GM21737 (cell line): ENCODE data around the gene PITRM1.
"Not testable (repeated sequence)": the region's sequence is repeated elsewhere in the genome, so short reads cannot be mapped to it uniquely, and the experiment has no call there.

ENCODE experiments used
- ATAC-seq: cut with Tn5 transposase; IDR thresholded peaks from one replicate; pipeline ENCODE4 v1.9.1; 2021; ENCODE audit warnings: mild to moderate bottlenecking, moderate library complexity; ENCODE audit not compliant: unreplicated experiment

The PITRM1 gene

DNA sequence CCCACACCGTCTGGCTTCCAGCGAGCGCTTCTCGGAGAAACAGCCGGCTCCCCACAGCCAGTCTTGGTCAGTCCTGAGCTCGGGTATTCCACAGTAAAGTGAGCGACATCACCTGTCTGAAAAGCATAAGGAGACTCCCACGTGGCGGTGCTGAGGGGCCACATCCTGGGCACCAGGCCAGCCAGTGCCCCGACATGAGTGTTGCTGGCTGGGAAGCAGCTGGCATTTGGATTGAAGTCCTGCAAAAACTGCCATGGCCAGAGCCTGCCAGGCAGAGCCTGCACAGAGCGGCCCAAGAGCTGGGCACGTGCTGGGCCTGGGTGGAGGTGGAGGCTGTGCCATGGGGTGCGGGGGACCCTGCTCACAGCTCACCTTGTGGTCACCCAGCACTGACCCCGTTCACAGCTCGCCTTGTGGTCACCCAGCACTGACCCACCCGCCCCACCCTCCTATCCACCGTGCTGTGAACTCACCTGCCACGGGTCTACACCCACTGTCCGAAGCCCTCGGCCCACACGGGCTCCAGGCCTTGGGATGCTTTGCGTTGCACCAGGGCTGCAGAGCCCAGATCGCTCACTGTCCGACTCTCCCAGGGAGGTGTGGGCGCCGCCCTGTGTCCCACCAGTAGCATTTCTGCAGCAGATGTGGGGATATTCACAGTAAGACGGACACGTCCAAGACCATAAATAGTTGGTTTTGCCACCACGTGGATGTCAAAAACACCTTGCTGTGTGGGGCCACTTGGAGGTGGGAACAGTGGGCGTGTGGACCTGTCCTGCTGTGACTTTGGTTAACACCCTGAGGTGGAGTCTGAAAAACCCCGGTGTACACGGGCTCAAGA is 48.8 kb downstream of the PITRM1 start:
- no peak for ATAC-seq

DNA sequence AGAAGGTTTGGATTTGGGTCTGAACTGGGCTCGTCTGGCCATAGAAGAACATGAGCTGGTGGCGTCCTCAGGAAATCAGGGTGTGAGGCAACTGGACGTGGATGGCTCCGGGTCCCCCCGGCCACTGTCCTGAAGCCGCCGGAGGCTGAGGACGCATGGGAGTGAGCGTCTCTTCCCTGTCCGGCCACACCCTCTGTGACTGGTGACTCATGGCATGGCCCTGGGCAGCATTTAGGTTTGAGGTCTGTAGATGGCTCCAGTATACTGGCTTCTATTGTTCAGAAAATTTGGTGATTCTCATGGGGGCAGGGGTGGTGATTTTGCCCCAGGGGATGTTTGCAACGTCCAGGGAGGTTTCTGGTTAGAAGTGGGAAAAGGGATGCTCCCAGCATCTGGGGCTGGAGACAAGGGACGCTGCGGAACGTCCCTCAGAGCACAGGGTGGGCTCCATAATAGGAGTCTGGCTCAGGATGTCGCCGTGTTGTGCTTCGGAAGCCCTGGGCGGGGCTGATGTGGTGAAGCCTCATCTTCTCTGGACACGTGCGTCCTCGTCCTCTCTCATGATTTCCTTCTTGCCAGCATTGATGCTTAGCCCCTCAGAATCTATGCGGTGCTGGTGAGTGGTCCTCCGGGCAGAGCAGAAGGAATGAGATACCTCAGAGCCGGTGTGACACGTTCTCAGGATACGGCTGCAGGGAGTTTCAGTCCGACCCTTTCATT is 49.9 kb downstream of the PITRM1 start:
- ATAC-seq, result no peak

DNA sequence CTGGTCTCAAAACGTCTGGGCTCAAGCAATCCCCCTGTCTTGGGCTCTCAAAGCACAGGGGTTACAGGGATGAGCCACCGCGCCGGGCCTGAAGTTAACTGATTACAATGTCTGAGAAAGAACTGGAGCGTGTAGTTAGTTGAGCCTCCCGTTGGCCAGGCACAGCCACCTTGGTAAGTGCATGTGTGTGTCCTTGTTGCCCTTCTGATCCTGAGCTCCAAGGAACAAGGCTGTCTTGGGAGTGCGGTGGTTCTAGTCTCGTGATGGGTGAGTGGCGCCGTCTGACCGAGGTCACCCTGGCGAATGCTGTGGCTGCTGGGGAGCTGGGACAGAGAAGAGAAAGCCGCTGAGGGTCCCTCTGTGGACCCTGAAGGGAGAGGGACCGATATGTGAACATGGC is 50.5 kb downstream of the PITRM1 start:
- no peak for ATAC-seq

DNA sequence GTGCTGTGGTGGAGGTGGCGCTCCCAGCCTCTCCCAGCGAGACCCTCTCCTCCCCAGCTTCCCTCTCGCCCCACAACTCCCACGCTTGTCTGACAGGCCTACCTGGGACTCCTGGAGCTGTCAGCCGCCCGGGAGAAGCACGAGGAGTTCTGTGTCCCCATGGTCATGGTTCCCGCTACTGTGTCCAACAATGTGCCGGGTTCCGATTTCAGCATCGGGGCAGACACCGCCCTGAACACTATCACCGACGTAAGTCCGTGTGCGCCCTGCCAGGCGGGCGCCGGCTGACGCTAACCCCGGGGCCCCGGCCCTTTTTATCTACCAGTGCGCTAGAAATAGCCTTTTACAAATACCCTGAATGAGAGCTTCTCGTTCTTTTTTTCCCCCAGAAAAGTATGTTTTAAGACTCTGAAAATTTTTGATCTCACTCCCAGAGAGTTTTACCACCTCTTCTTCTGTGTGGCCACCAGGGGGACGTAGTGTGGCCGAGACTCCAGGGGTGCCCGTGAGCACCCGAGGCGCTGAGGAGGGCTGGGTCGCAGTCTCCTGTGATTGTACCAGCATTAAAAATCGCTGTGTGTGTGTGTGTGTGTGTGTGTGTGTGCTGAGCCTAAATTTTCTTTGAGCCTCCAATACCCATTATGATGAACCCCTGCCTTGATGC is 52.7 kb downstream of the PITRM1 start:
- no peak for ATAC-seq

DNA sequence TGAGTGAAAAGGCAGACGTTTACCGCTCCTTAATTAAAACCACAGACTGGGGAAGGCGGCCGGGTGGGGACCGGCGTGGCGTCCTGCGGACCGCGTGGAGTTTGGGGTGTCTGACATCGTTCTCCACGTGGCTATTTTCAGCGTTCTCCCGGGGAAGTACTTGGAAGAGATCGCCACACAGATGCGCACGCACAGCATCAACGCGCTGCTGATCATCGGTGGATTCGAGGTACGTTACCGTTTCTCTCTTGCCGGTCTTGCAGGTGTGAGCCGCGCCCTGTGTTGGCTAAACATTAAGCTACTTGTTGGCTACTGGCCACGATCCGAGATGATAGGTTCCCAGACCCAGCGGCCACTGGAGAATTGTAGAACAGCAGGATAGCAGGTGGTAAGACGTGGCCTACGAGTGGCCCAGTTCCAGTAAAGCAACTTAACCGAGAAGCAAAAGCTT is 53.9 kb downstream of the PITRM1 start:
- no peak for ATAC-seq

DNA sequence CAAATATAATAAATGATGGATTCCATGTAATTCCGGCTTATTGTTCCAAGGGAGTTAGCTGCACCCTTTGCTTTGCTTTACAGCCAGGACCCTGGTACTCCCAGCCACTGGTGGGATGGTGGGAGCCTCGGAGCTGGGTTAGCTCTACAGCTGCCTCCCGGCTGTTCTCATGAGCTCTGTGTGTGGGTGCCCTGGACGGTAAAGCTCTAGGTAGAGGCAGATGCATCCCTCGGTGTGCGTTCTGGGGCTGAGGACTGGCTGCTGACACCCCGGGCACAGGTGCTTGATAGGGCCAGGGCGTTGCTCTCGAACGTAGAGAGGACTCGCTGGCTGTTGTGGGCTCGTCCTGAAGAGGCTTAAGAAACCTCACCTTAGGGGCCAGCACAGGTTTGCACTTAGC is 55.1 kb downstream of the PITRM1 start:
- no peak for ATAC-seq

DNA sequence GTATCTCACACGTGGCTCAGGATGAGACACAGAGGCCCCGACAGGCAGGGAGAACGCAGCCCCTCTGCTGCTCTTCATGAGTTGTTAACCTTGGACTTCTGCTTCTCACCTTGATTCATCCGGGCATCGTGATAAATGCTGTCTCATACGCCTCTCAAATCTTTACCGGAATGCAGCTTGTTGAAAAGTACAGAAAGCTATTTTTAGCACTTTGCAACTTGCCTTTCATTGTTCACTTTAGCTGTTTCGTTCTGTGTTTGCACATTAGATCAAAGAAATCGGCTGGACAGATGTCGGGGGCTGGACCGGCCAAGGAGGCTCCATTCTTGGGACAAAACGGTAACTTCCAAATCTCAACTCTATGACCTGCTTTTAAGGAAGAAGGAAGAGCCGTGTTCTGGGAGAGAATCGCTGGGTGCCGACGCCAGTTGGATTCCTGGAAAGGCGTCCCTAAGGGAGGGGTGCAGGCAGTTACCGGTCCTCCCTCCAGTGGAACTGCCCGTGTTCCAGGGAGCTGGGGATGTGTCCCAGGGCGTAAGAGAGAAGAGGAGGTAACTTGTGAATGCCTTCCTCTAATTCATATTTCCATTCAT is 56.0 kb downstream of the PITRM1 start:
- ATAC-seq, result no peak

DNA sequence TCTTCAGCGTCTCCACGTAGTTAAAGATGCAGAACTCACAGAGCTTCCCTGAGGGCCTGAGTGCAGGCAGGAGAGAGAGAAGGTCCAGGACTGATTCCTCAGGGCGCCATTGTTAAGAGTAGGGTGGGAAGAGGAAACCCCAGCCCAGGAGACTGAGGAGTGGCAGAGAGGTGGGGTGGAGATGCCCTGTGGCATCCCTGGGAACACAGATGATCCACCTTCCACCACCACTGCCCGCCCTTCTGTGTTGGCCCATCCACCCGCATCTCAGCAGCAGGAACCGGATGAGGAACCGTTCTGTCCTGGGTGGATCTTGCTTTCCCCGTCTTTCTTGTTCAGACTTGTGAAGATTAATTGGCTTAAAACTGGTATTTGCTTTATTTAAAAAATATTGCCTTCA is 56.9 kb downstream of the PITRM1 start:
- ATAC-seq, result no peak

DNA sequence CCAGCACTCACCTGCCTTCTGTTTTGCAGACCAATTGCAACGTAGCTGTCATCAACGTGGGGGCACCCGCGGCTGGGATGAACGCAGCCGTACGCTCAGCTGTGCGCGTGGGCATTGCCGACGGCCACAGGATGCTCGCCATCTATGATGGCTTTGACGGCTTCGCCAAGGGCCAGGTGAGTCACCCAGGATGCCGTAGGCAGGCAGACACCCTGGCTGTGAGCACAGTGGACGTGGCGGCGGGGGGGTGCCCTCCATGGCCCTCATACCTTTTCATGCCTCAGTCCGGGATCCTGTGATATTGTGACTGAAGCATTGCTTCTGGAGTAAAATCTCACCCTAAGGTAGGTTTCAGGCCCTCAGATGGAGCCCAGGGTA is 59.2 kb downstream of the PITRM1 start:
- ATAC-seq, result no peak

DNA sequence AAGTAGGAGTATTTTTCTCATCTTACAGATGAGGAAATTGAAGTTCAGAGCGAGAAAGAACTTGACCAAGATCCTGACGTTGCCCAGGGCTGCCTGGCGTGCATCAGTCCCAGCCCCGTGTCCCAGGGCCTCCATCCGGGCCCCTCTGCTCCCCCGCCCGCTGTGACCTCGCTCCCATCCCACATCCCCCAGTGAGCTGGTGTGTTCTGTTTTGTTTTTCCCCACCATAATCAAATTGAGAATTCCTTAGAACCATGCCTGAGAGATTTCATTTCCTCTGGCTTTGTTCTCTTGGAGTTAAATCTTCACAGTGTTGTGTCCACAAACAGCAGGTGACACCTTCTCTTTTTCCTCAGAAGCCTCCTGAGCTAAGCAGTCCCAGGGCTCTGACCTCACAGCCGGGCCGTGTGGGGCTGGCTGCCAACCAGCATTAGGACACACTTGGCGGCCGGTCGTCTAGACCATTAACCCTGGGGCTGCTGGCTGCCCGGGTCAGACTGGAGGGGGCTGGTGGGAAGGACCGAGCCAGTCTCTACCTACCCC is 60.9 kb downstream of the PITRM1 start:
- no peak for ATAC-seq

DNA sequence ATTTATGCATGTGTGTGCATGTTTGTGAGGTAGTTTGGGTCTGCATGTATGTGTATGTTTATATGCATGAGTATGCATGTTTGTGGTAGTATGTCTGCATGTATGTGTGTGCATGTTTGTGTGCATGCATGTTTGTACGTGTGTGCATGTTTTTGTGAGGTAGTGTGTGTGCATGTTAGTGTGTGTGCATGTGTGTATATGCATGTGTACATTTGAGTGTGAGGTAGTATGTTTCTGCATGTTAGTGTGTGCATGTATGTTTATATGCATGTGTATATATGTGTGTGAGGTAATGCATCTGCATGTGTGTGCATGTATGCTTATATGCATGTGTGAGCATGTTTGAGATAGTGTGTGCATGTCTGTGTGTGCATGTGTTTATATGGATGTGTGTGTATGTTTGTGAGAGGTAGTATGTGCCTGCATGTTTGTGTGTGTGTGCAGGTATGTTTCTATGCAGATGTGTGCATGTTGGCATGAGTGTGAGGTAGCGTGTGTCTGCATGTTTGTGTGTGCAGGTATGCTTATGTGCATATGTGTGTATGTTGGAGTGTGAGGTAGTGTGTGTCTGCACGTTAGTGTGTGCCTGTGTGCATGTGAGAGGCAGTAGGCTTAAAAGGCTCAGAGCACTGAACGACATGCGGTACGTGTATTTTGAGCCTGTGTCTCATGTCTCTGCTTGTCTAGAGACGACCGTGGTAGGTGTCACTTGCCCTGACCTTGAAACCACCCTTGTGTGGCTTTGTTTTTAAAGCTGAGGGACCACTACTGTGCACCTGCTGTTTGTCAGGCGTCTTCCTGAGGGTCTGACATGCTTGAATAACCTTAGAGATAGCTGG is 61.6 kb downstream of the PITRM1 start:
- ATAC-seq, result no peak

DNA sequence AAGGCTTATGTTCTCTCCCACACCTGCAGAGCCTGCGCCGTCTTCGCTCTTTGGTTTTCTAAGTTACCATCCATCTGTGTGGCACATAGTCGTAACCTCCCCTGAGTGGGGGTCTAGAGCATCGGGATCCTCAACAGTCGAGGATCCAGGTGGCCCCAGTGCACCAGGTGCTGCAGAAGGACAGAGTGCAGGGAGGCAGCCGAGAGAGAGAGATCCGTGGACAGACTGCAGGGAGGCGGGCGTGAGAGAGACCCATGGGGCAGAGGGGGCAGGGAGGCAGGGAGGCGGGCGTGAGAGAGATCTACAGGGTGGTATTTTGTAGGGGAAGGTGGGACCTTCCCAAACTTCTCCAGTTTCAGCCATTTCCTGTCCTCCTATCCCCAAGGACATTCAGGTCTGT is 62.9 kb downstream of the PITRM1 start:
- ATAC-seq, result no peak

DNA sequence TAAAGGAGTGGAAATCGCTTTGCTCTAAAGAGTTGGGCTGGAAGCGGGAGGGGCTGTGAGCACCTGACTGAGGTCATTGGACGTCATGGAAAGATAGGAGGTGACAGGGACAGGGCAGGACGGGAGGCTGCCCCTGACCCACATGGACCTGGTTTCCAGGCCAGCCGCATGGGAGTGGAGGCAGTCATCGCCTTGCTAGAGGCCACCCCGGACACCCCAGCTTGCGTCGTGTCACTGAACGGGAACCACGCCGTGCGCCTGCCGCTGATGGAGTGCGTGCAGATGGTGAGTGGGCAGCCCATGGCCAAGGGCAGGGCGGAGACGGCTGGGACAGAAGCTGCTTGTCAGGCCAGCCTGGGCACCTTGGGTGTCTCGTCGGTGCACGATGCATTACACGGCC is 63.4 kb downstream of the PITRM1 start:
- no peak for ATAC-seq

DNA sequence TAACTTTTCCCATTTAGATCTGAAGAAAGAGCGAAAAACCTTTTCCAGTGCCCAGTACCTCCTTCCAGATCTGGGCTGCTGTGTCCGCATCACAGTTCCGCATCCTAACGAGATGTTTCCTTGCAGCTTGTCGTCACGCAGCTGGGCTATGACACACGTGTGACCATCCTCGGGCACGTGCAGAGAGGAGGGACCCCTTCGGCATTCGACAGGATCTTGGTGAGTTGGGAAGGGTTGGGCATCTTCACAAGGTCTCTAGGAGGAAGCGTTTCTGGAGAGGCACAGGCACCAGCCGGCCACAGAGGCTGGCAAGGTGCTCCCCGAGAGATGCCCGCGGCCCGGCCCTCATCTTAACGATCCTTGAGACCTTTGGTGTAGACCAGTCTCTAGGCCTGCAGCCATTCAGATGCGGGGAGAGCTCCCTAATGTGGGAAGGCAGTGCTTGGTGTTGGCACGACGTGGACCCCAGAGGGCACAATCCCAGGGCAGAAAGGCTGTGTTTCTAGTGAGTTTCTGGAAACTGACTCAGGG is 63.9 kb downstream of the PITRM1 start:
- ATAC-seq, result no peak

DNA sequence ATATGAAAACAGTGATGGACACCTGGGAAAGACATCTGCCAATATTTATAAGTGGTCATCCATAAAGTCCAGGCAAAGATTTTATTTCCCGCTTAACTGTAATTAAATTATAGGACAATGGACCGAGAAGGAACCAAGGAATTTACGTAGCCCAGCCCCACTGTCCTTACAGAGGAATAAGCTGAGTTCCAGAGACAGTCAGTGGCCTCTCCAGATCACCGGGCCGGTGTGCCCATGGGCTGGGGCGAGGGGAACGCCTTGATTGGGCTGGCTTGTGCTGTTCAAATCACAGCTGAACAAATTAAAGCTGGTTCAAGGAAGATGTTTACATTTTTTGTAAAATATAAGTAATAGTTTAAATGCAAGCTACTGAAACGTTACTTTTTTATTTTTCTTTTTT is 64.5 kb downstream of the PITRM1 start:
- no peak for ATAC-seq

DNA sequence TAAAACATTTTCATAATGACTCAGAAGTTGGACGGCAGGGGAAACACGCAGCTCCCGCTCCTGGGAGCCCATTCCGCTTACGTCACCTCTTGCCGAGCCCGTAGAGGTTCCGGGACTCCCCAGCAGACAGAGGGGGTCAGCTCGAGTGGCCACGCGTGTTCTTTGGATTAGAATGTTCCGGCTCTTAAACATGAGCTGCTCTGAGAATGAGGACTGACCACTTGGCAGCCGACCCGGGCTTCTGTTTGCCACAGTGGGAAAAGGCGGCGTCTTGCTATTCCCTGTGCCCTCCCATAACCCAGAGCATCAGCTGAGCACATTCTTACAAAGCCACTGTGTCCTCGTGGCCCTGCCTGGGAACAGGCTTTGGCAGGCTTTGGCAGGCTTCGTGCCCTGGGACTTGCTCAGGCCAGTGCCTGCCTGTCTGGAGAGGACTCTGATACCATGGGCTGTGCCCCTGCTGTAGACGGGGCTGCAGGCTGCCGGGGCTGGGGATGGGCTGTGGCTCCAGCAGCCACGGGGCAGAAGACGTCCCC is 65.1 kb downstream of the PITRM1 start:
- no peak for ATAC-seq

DNA sequence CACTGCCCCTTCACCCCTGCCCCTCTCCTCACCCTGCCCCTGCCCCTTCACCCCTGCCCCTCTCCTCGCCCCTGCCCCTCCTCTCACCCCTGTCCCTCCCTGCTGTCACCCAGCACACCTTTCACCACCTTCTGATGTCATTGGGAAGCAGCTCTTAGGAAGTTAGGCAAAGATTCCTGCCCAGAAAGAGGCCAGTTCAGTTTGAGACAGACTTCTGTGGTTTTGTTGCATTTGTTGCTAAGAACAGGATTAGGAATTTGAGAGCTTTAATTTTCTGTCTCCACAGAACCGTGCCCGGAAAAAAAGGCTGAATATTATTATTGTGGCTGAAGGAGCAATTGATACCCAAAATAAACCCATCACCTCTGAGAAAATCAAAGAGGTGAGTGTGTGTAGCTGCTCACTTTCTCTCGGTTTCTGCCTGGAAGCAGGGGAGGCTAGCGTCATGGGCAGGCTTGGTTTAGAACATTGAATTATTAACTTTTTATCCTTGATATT is 65.6 kb downstream of the PITRM1 start:
- no peak for ATAC-seq

DNA sequence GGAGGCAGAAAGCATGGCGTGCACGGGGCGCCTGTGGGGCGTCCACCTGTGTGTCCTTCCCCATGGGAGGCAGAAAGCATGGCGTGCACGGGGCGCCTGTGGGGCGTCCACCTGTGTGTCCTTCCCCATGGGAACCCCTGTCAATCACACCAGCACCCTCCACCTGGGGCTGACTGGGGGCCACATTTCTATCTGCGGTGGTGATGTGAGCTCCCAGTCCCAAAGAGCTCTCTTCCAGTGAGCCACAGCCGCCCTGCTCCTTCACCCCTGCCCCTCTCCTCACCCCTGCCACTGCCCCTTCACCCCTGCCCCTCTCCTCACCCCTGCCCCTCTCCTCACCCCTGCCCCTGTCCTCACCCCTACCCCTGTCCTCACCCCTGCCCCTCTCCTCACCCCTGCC is 66.3 kb downstream of the PITRM1 start:
- not testable (repeated sequence) for ATAC-seq

DNA sequence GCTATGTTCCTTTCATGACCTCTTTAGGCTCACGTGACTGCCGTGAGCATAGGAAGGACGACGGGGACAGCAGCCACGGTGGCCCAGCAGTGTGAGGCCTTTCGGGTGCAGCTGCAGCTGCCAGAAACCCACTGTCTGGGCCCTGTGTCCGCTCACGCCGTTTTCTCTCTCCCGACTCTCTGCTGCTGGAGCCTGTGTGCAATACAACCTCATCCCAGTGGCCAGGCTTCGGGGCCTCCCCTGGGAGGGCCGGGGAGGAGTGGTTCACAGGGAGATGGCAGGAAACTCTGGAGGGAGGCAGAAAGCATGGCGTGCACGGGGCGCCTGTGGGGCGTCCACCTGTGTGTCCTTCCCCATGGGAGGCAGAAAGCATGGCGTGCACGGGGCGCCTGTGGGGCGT is 66.7 kb downstream of the PITRM1 start:
- no peak for ATAC-seq

DNA sequence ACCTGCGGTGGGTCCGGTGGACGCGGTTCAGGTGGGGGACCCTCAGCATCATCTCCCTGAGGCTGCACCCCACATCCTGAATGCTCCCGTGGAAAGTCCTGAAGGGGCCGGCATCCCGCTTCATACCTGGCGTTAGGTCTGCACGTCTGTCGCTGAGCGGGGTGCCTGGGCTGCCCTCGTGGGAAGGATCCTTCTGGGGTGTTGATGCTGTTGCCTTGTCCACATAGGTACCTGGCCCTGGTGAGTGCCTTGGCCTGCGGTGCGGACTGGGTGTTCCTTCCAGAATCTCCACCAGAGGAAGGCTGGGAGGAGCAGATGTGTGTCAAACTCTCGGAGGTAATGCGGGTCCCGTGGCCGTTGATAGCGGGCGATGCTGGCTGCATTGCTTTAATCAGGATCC is 67.4 kb downstream of the PITRM1 start:
- ATAC-seq, result no peak
